ENCODE results near the gene ZNF3.

The ZNF3 gene

DNA sequence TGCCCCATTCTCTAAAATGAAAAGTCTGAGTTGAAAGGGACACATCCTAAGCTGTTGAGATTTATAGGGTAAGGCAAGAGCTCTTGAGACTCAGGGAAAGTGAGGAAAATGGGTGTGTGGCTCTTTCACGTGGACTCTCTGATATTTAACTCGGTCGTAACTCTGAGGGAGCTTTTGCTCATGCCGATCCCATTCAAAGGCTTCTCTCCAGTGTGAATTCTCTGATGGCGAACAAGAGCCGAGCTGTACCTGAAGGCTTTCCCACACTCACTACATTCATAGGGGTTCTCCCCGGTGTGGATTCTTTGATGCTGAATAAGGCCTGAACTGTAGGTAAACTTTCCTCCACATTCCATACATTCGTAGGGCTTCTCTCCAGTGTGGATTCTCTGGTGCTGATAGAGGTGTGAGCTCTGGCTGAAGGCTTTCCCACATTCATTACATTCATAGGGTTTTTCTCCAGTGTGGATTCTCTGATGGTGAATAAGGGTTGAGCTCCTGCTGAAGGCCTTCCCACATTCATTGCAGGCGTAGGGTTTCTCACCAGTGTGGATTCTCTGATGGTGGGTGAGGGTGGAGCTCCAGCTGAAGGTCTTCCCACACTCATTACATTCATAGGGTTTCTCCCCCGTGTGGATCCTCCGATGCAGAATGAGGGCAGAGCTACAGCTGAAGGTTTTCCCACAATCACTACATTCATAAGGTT, 10.4 kb downstream of the ZNF3 start:
- H3K9me3 ChIP-seq (ENCODE audit: control insufficient read depth, insufficient read depth, low read depth, low read length) = no peaks in the 10 kb centered on the region

More for the DNA sequence above, 10.4 kb downstream of the ZNF3 start:
- POLR2A ChIA-PET = interaction anchor here (0.9 to 1.5 kb wide), 3 partner anchors 10 to 31 kb away, joined by 4 to 5 read pairs (median 4); partner anchors contain the start of genes AP4M1 and ZSCAN21
- Histone ChIP-seq H3K27ac (ENCODE audit: extremely low read depth, low read depth, low read length) (no peak overlapping the region), H3K4me3 (ENCODE audit: low read depth, low read length) (no peak overlapping the region), H3K4me1 (ENCODE audit: control insufficient read depth, insufficient read depth, low read length) (no peaks in the 10 kb centered on the region), H3K36me3 (ENCODE audit: control insufficient read depth in 2 of 2, insufficient read depth in 1 of 2, low read length in 2 of 2) (peaks cover 19 to 65% of the 10 kb centered on the region in 2 experiments; a peak in 2 of 3 replicates)
- TF ChIP-seq, protein P1, sequence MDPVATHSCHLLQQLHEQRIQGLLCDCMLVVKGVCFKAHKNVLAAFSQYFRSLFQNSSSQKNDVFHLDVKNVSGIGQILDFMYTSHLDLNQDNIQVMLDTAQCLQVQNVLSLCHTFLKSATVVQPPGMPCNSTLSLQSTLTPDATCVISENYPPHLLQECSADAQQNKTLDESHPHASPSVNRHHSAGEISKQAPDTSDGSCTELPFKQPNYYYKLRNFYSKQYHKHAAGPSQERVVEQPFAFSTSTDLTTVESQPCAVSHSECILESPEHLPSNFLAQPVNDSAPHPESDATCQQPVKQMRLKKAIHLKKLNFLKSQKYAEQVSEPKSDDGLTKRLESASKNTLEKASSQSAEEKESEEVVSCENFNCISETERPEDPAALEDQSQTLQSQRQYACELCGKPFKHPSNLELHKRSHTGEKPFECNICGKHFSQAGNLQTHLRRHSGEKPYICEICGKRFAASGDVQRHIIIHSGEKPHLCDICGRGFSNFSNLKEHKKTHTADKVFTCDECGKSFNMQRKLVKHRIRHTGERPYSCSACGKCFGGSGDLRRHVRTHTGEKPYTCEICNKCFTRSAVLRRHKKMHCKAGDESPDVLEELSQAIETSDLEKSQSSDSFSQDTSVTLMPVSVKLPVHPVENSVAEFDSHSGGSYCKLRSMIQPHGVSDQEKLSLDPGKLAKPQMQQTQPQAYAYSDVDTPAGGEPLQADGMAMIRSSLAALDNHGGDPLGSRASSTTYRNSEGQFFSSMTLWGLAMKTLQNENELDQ (tag by site-specific recombination; IDR thresholded peaks at IDR 0.05; ENCODE audit: low read depth) = no peak
- TF ChIP-seq ZNF350 (tag by site-specific recombination; IDR thresholded peaks at IDR 0.05) = no peak
- no peak for TF ChIP-seq ZNF791 (tag by site-specific recombination; IDR thresholded peaks at IDR 0.05)
- TF ChIP-seq ZNF473 (tag by site-specific recombination; IDR thresholded peaks at IDR 0.05) = no peak
- TF ChIP-seq ZNF530 (tag by site-specific recombination; IDR thresholded peaks at IDR 0.05; ENCODE audit: low read depth) = no peak
- no peak for TF ChIP-seq ZNF274 (IDR thresholded peaks at IDR 0.05; ENCODE audit: low read length)
- TF ChIP-seq ZNF274 (tag by site-specific recombination; IDR thresholded peaks at IDR 0.05; ENCODE audit: borderline replicate concordance) = peak; percentile 68; the same call in 1 of the 2 replicates
- TF ChIP-seq ZNF335 (tag by site-specific recombination; conservative IDR thresholded peaks at IDR 0.05) = no peak
- TF ChIP-seq ZNF23 (tag by site-specific recombination; IDR thresholded peaks at IDR 0.05; ENCODE audit: borderline replicate concordance) = no peak
- no peak for TF ChIP-seq GLIS2 (tag by site-specific recombination; IDR thresholded peaks at IDR 0.05)
- peak; percentile 100 for TF ChIP-seq SETDB1 (IDR thresholded peaks at IDR 0.05; ENCODE audit: insufficient read length, low read length)
- TF ChIP-seq, protein P2, sequence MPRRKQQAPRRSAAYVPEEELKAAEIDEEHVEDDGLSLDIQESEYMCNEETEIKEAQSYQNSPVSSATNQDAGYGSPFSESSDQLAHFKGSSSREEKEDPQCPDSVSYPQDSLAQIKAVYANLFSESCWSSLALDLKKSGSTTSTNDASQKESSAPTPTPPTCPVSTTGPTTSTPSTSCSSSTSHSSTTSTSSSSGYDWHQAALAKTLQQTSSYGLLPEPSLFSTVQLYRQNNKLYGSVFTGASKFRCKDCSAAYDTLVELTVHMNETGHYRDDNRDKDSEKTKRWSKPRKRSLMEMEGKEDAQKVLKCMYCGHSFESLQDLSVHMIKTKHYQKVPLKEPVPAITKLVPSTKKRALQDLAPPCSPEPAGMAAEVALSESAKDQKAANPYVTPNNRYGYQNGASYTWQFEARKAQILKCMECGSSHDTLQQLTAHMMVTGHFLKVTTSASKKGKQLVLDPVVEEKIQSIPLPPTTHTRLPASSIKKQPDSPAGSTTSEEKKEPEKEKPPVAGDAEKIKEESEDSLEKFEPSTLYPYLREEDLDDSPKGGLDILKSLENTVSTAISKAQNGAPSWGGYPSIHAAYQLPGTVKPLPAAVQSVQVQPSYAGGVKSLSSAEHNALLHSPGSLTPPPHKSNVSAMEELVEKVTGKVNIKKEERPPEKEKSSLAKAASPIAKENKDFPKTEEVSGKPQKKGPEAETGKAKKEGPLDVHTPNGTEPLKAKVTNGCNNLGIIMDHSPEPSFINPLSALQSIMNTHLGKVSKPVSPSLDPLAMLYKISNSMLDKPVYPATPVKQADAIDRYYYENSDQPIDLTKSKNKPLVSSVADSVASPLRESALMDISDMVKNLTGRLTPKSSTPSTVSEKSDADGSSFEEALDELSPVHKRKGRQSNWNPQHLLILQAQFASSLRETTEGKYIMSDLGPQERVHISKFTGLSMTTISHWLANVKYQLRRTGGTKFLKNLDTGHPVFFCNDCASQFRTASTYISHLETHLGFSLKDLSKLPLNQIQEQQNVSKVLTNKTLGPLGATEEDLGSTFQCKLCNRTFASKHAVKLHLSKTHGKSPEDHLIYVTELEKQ (tag by site-specific recombination; IDR thresholded peaks at IDR 0.05; ENCODE audit: borderline replicate concordance) = no peak
- TF ChIP-seq, protein P3, sequence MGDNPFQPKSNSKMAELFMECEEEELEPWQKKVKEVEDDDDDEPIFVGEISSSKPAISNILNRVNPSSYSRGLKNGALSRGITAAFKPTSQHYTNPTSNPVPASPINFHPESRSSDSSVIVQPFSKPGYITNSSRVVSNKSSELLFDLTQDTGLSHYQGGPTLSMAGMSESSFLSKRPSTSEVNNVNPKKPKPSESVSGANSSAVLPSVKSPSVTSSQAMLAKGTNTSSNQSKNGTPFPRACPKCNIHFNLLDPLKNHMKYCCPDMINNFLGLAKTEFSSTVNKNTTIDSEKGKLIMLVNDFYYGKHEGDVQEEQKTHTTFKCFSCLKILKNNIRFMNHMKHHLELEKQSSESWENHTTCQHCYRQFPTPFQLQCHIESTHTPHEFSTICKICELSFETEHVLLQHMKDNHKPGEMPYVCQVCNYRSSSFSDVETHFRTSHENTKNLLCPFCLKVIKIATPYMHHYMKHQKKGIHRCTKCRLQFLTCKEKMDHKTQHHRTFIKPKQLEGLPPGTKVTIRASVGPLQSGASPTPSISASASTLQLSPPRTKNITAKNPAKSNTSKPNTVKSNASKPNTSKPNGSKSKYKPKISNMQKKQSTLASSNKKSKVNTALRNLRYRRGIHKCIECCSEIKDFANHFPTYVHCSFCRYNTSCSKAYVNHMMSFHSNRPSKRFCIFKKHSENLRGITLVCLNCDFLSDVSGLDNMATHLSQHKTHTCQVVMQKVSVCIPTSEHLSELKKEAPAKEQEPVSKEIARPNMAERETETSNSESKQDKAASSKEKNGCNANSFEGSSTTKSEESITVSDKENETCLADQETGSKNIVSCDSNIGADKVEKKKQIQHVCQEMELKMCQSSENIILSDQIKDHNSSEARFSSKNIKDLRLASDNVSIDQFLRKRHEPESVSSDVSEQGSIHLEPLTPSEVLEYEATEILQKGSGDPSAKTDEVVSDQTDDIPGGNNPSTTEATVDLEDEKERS (tag by site-specific recombination; IDR thresholded peaks at IDR 0.05) = peak; percentile 70; the same call in 1 of the 2 replicates
- no peak for TF ChIP-seq ZNF621 (tag by site-specific recombination; IDR thresholded peaks at IDR 0.05)
- TF ChIP-seq ZNF24 (tag by site-specific recombination; IDR thresholded peaks at IDR 0.05) = no peak
- TF ChIP-seq, protein P4, sequence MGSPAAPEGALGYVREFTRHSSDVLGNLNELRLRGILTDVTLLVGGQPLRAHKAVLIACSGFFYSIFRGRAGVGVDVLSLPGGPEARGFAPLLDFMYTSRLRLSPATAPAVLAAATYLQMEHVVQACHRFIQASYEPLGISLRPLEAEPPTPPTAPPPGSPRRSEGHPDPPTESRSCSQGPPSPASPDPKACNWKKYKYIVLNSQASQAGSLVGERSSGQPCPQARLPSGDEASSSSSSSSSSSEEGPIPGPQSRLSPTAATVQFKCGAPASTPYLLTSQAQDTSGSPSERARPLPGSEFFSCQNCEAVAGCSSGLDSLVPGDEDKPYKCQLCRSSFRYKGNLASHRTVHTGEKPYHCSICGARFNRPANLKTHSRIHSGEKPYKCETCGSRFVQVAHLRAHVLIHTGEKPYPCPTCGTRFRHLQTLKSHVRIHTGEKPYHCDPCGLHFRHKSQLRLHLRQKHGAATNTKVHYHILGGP (tag by site-specific recombination; IDR thresholded peaks at IDR 0.05) = no peak
- no peak for TF ChIP-seq ZNF146 (tag by site-specific recombination; IDR thresholded peaks at IDR 0.05)
- TF ChIP-seq, protein P5, sequence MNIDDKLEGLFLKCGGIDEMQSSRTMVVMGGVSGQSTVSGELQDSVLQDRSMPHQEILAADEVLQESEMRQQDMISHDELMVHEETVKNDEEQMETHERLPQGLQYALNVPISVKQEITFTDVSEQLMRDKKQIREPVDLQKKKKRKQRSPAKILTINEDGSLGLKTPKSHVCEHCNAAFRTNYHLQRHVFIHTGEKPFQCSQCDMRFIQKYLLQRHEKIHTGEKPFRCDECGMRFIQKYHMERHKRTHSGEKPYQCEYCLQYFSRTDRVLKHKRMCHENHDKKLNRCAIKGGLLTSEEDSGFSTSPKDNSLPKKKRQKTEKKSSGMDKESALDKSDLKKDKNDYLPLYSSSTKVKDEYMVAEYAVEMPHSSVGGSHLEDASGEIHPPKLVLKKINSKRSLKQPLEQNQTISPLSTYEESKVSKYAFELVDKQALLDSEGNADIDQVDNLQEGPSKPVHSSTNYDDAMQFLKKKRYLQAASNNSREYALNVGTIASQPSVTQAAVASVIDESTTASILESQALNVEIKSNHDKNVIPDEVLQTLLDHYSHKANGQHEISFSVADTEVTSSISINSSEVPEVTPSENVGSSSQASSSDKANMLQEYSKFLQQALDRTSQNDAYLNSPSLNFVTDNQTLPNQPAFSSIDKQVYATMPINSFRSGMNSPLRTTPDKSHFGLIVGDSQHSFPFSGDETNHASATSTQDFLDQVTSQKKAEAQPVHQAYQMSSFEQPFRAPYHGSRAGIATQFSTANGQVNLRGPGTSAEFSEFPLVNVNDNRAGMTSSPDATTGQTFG (tag by site-specific recombination; IDR thresholded peaks at IDR 0.05; ENCODE audit: borderline replicate concordance) = no peak
- no peak for TF ChIP-seq ZNF610 (tag by site-specific recombination; IDR thresholded peaks at IDR 0.05; ENCODE audit: borderline replicate concordance)
- CTCF ChIA-PET = interaction anchor here (0.9 to 1.6 kb wide), 3 partner anchors 11 to 138 kb away, joined by 3 to 5 read pairs (median 3); no protein-coding TSS in a partner anchor

All from HEK293 (cell line).